Activated T-cell treated with anti-CD3 and anti-CD28 coated beads, Interleukin-2, amount 50 U/mL, for 72 hours (primary cell): Measurements from ENCODE around the gene AGBL1. TPM values are rescaled to one million over a fixed set of nuclear protein-coding genes. Genes with fewer than 3 reads are reported as not detected.

Experiments
- ATAC-seq, 2 donors: fragments of 150-1000 bp; cut with Tn5 transposase; replicated peaks in 1 of 2; 2 replicates each; pipeline ENCODE4 v1.10.0; 2021; ENCODE audit warnings: moderate library complexity in 2 of 2, mild to moderate bottlenecking in 1 of 2
- DNase-seq, 2 donors: peaks; one replicate each; pipeline ENCODE4 v3.0.0; 2021 to 2022; ENCODE audit warnings: mixed read lengths in 1 of 2
- H3K27ac Mint-ChIP-seq: one replicate; pipeline ENCODE4 v1.8.0; 2022; ENCODE audit warnings: mild to moderate bottlenecking, moderate library complexity, mixed read lengths
- H3K27me3 Mint-ChIP-seq: one replicate; pipeline ENCODE4 v1.8.0; 2022; ENCODE audit warnings: low read depth, mixed read lengths
- H3K36me3 Mint-ChIP-seq, 2 donors: one replicate each; pipeline ENCODE4 v1.8.0; 2022; ENCODE audit warnings: mixed read lengths in 2 of 2, mild to moderate bottlenecking in 1 of 2; ENCODE audit not compliant: insufficient read depth in 2 of 2
- H3K4me1 Mint-ChIP-seq: one replicate; pipeline ENCODE4 v1.8.0; 2022; ENCODE audit warnings: low read depth, mixed read lengths
- H3K4me3 Mint-ChIP-seq, 2 donors: one replicate each; pipeline ENCODE4 v1.8.0; 2022; ENCODE audit warnings: mild to moderate bottlenecking in 2 of 2, mixed read lengths in 2 of 2, moderate library complexity in 2 of 2
- H3K9me3 Mint-ChIP-seq, 2 donors: one replicate each; pipeline ENCODE4 v1.8.0; 2022; ENCODE audit warnings: mixed read lengths in 2 of 2
- total RNA-seq, 2 donors: library from RNA; stranded (reverse); gene quantifications; one replicate each; pipeline ENCODE4 v1.2.3, GENCODE V29; 2022

The AGBL1 gene
- total RNA-seq, 2 donors from 2014 or later = 0.14 TPM; not detected in 1

- Mint-ChIP-seq H3K4me1 (no peaks in the 10 kb centered on the region), H3K27ac (no peak overlapping the region), H3K36me3 (peaks cover 0 to 5% of the 10 kb centered on the region in 2 donors), H3K4me3 (no peak overlapping the region), H3K9me3 (peaks cover 5% of the 10 kb centered on the region in 2 donors), H3K27me3 (peaks cover 6% of the 10 kb centered on the region)
- ATAC-seq (no peak), DNase-seq (no peak)
Measured at GRCh38 chr15:86833595-86833994, 753.9 kb downstream of the AGBL1 start.

GRCh38 chr15:86834115-86834863 lies 754.6 kb downstream of the AGBL1 start:
- no peak overlapping the region for H3K4me3 Mint-ChIP-seq

GRCh38 chr15:86837294-86838061 lies 757.8 kb downstream of the AGBL1 start:
- ATAC-seq (no peak), DNase-seq (no peak)
- Mint-ChIP-seq H3K36me3 (peaks cover 0 to 5% of the 10 kb centered on the region in 2 donors), H3K9me3 (peaks cover 5% of the 10 kb centered on the region in 2 donors), H3K27ac (no peak overlapping the region), H3K27me3 (peaks cover 13% of the 10 kb centered on the region), H3K4me1 (no peaks in the 10 kb centered on the region), H3K4me3 (no peak overlapping the region)

More at GRCh38 chr15:86834115-86834863, 754.6 kb downstream of the AGBL1 start:
- ATAC-seq (no peak), DNase-seq (no peak)
- Mint-ChIP-seq H3K36me3 (peaks cover 0 to 5% of the 10 kb centered on the region in 2 donors), H3K9me3 (peaks cover 5% of the 10 kb centered on the region in 2 donors), H3K27me3 (peaks cover 6% of the 10 kb centered on the region), H3K4me1 (no peaks in the 10 kb centered on the region), H3K27ac (no peak overlapping the region)

- H3K27me3 Mint-ChIP-seq = peaks cover 7% of the 10 kb centered on the region
- H3K9me3 Mint-ChIP-seq = no peaks in the 10 kb centered on the region
- no peak overlapping the region for H3K4me3 Mint-ChIP-seq
- no peak overlapping the region for H3K27ac Mint-ChIP-seq
- ATAC-seq (no peak), DNase-seq (no peak)
- no peaks in the 10 kb centered on the region for H3K4me1 Mint-ChIP-seq
- H3K36me3 Mint-ChIP-seq = no peaks in the 10 kb centered on the region
Measured at GRCh38 chr15:86839502-86839901, 759.8 kb downstream of the AGBL1 start.

- DNase-seq (no peak), ATAC-seq (no peak)
- no peaks in the 10 kb centered on the region for H3K4me1 Mint-ChIP-seq
- no peaks in the 10 kb centered on the region for H3K36me3 Mint-ChIP-seq
- H3K4me3 Mint-ChIP-seq = no peak overlapping the region
- H3K9me3 Mint-ChIP-seq = peaks cover 0 to 2% of the 10 kb centered on the region in 2 donors
- peaks cover 7% of the 10 kb centered on the region for H3K27me3 Mint-ChIP-seq
- no peak overlapping the region for H3K27ac Mint-ChIP-seq
Measured at GRCh38 chr15:86840996-86841395, 761.3 kb downstream of the AGBL1 start.

- Mint-ChIP-seq H3K4me1 (no peaks in the 10 kb centered on the region), H3K4me3 (no peak overlapping the region), H3K9me3 (peaks cover 0 to 3% of the 10 kb centered on the region in 2 donors), H3K27ac (no peak overlapping the region), H3K27me3 (peaks cover 7% of the 10 kb centered on the region), H3K36me3 (peaks cover 0 to 1% of the 10 kb centered on the region in 2 donors)
- ATAC-seq = no peak
- DNase-seq = no peak
Measured at GRCh38 chr15:86842199-86842598, 762.5 kb downstream of the AGBL1 start.

- H3K4me3 Mint-ChIP-seq = no peak overlapping the region
- DNase-seq (no peak), ATAC-seq (no peak)
- H3K9me3 Mint-ChIP-seq = peaks cover 0 to 5% of the 10 kb centered on the region in 2 donors
- H3K36me3 Mint-ChIP-seq = peaks cover 0 to 2% of the 10 kb centered on the region in 2 donors
- H3K4me1 Mint-ChIP-seq = no peaks in the 10 kb centered on the region
- no peak overlapping the region for H3K27ac Mint-ChIP-seq
- H3K27me3 Mint-ChIP-seq = peaks cover 2% of the 10 kb centered on the region
Measured at GRCh38 chr15:86846036-86846435, 766.4 kb downstream of the AGBL1 start.

GRCh38 chr15:86849136-86849535 lies 769.5 kb downstream of the AGBL1 start:
- Mint-ChIP-seq H3K27me3 (no peaks in the 10 kb centered on the region), H3K4me1 (no peaks in the 10 kb centered on the region), H3K27ac (no peak overlapping the region), H3K36me3 (peaks cover 0 to 2% of the 10 kb centered on the region in 2 donors), H3K4me3 (no peak overlapping the region), H3K9me3 (peaks cover 0 to 5% of the 10 kb centered on the region in 2 donors)
- no peak for DNase-seq
- no peak for ATAC-seq

- Mint-ChIP-seq H3K27ac (no peak overlapping the region), H3K4me3 (no peak overlapping the region), H3K9me3 (peaks cover 0 to 5% of the 10 kb centered on the region in 2 donors), H3K36me3 (peaks cover 0 to 2% of the 10 kb centered on the region in 2 donors), H3K4me1 (no peaks in the 10 kb centered on the region), H3K27me3 (no peaks in the 10 kb centered on the region)
- ATAC-seq (no peak), DNase-seq (no peak)
Measured at GRCh38 chr15:86849558-86850285, 770.1 kb downstream of the AGBL1 start.

GRCh38 chr15:86850939-86851338 lies 771.3 kb downstream of the AGBL1 start:
- no peaks in the 10 kb centered on the region for H3K4me1 Mint-ChIP-seq
- no peak overlapping the region for H3K27ac Mint-ChIP-seq
- H3K36me3 Mint-ChIP-seq = peaks cover 0 to 2% of the 10 kb centered on the region in 2 donors
- DNase-seq (no peak), ATAC-seq (no peak)
- no peak overlapping the region for H3K4me3 Mint-ChIP-seq
- H3K27me3 Mint-ChIP-seq = no peaks in the 10 kb centered on the region
- peaks cover 0 to 3% of the 10 kb centered on the region in 2 donors for H3K9me3 Mint-ChIP-seq

- no peak overlapping the region for H3K4me3 Mint-ChIP-seq
- H3K27ac Mint-ChIP-seq = no peak overlapping the region
- ATAC-seq (no peak), DNase-seq (no peak)
- no peaks in the 10 kb centered on the region for H3K36me3 Mint-ChIP-seq
- peaks cover 11% of the 10 kb centered on the region for H3K27me3 Mint-ChIP-seq
- no peaks in the 10 kb centered on the region for H3K4me1 Mint-ChIP-seq
- peaks cover 0 to 3% of the 10 kb centered on the region in 2 donors for H3K9me3 Mint-ChIP-seq
Measured at GRCh38 chr15:86852741-86853140, 773.1 kb downstream of the AGBL1 start.

- H3K27me3 Mint-ChIP-seq = peaks cover 14% of the 10 kb centered on the region
- no peak for DNase-seq
- ATAC-seq = no peak
- no peak overlapping the region for H3K4me3 Mint-ChIP-seq
- no peaks in the 10 kb centered on the region for H3K36me3 Mint-ChIP-seq
- no peaks in the 10 kb centered on the region for H3K4me1 Mint-ChIP-seq
- H3K27ac Mint-ChIP-seq = no peak overlapping the region
- H3K9me3 Mint-ChIP-seq = peaks cover 0 to 4% of the 10 kb centered on the region in 2 donors
Measured at GRCh38 chr15:86854176-86854575, 774.5 kb downstream of the AGBL1 start.
